ENCODE results near the gene TMEM128.
A peak's percentile ranks its signal among the peaks of the same experiment; 100 is the strongest.
"Not testable (repeated sequence)": the region's sequence is repeated elsewhere in the genome, so short reads cannot be mapped to it uniquely, and the experiment has no call there.

The TMEM128 gene

DNA sequence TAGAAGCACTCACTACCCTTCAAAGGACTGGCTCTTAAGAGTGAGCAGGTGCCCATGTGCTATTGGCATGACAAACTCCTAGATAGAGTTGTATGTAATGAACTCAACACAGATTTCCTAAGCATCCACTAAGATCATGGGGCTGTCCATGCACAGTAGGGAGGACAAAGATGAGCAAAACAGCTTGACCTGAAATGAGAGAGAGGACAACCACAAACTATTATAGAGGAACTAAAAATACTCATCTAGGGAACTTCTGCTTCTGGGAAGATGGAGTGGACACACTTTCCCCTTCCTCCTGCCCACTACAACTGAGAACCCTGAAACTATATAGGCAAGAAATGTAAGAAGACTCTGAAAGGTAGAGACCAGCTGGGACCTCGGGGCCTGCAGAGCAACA, 20.8 kb upstream of the TMEM128 start:
- Histone ChIP-seq H2AFZ (ENCODE audit: low read depth, low read length) (no peak overlapping the region), H3K79me2 (ENCODE audit: low read length) (no peaks in the 10 kb centered on the region), H3K27ac (ENCODE audit: low read length) (0 out of 2 replicates have a peak overlapping the region, but pooled peaks have one; percentile 17), H3K4me2 (ENCODE audit: low read length) (no peak overlapping the region), H3K9ac (ENCODE audit: low read length) (no peak overlapping the region), H3K9me3 (ENCODE audit: insufficient read depth, low read length) (no peaks in the 10 kb centered on the region), H3K4me3 (ENCODE audit: low read length) (no peak overlapping the region), H3K4me1 (ENCODE audit: low read length) (peaks cover 29% of the 10 kb centered on the region), H3K27me3 (ENCODE audit: low read depth, low read length) (no peaks in the 10 kb centered on the region), H4K20me1 (ENCODE audit: insufficient read depth, low read length) (no peaks in the 10 kb centered on the region), H3K36me3 (replicated peaks; ENCODE audit: low read depth, low read length) (peaks cover 59% of the 10 kb centered on the region)
- TF ChIP-seq, protein P1, sequence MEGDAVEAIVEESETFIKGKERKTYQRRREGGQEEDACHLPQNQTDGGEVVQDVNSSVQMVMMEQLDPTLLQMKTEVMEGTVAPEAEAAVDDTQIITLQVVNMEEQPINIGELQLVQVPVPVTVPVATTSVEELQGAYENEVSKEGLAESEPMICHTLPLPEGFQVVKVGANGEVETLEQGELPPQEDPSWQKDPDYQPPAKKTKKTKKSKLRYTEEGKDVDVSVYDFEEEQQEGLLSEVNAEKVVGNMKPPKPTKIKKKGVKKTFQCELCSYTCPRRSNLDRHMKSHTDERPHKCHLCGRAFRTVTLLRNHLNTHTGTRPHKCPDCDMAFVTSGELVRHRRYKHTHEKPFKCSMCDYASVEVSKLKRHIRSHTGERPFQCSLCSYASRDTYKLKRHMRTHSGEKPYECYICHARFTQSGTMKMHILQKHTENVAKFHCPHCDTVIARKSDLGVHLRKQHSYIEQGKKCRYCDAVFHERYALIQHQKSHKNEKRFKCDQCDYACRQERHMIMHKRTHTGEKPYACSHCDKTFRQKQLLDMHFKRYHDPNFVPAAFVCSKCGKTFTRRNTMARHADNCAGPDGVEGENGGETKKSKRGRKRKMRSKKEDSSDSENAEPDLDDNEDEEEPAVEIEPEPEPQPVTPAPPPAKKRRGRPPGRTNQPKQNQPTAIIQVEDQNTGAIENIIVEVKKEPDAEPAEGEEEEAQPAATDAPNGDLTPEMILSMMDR (IDR thresholded peaks at IDR 0.05; ENCODE audit: low read depth, low read length): no peak
- no peak for TF ChIP-seq EZH2phosphoT487 (IDR thresholded peaks at IDR 0.05; ENCODE audit: low read depth)

DNA sequence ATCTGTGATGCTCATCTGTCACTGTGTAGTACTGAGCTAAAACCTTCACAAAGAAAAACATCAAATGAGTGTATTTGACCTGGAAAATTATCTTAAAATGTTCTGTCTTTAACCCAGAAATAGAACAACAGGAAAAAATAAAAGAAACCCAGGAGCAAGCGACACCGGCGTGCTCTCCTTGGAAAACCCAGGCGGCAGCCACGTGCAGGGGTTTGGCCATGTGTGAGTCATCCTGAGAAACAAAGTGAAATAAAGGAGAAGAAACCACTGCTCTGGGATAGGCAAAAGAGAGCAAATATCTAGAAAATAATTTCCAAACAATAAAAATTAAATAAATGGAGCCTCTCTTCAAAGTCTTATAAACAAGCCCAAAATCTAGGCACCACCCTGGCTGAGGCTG, 20.0 kb upstream of the TMEM128 start:
- no peaks in the 10 kb centered on the region for H3K9me3 ChIP-seq (ENCODE audit: insufficient read depth, low read length)
- H3K36me3 ChIP-seq (replicated peaks; ENCODE audit: low read depth, low read length): peaks cover 51% of the 10 kb centered on the region
- H2AFZ ChIP-seq (ENCODE audit: low read depth, low read length): no peak overlapping the region
- peaks cover 29% of the 10 kb centered on the region for H3K4me1 ChIP-seq (ENCODE audit: low read length)
- no peak overlapping the region for H3K4me3 ChIP-seq (ENCODE audit: low read length)
- H3K27me3 ChIP-seq (ENCODE audit: low read depth, low read length): no peaks in the 10 kb centered on the region
- no peak for TF ChIP-seq EZH2phosphoT487 (IDR thresholded peaks at IDR 0.05; ENCODE audit: low read depth)
- TF ChIP-seq, protein P1 (IDR thresholded peaks at IDR 0.05; ENCODE audit: low read depth, low read length): no peak
- peak overlapping the region; percentile 17; the same call in 1 of the 2 replicates for H3K27ac ChIP-seq (ENCODE audit: low read length)
- 0 out of 2 replicates have a peak overlapping the region, but pooled peaks have one; percentile 12 for H3K9ac ChIP-seq (ENCODE audit: low read length)
- H3K79me2 ChIP-seq (ENCODE audit: low read length): no peaks in the 10 kb centered on the region
- no peaks in the 10 kb centered on the region for H4K20me1 ChIP-seq (ENCODE audit: insufficient read depth, low read length)
- peak overlapping the region; percentile 39; the same call in 1 of the 2 replicates for H3K4me2 ChIP-seq (ENCODE audit: low read length)

DNA sequence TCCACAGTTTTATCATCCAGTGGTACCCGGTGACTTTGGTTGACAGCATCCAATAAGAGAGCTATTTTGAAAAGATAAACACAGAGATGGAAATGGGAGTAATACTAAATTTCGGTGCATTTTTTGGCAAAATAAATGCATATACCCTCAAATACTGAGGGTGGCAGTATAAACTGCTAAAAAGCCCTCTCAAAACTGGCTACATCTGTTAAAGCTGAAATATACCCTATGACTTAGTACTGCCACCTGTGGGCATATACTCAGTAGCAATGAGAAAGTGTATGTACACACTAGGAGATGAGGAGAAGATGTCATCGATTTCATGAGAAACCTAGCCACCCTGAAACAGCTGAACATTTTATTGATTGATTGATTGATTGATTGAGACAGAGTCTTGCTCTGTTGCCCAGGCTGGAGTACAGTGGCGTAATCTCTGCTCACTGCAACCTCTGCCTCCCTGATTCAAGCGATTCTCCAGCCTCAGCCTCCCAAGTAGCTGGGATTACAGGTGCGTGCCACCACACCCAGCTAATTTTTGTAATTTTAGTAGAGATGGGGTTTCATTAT, 12.2 kb upstream of the TMEM128 start:
- Histone ChIP-seq H2AFZ (ENCODE audit: low read depth, low read length) (peak overlapping the region; percentile 94), H3K4me2 (ENCODE audit: low read length) (peak overlapping the region; percentile 75), H3K79me2 (ENCODE audit: low read length) (no peaks in the 10 kb centered on the region), H3K27ac (ENCODE audit: low read length) (peak overlapping the region; percentile 7; the same call in 1 of the 2 replicates), H3K9ac (ENCODE audit: low read length) (peak overlapping the region; percentile 46), H3K36me3 (replicated peaks; ENCODE audit: low read depth, low read length) (no peaks in the 10 kb centered on the region), H3K9me3 (ENCODE audit: insufficient read depth, low read length) (no peaks in the 10 kb centered on the region), H3K4me1 (ENCODE audit: low read length) (peaks cover 26% of the 10 kb centered on the region), H4K20me1 (ENCODE audit: insufficient read depth, low read length) (no peaks in the 10 kb centered on the region), H3K4me3 (ENCODE audit: low read length) (peak overlapping the region; percentile 54), H3K27me3 (ENCODE audit: low read depth, low read length) (0 out of 2 replicates have a peak, but pooled peaks cover 4% of the 10 kb centered on the region)
- TF ChIP-seq EZH2phosphoT487 (IDR thresholded peaks at IDR 0.05; ENCODE audit: low read depth): no peak
- TF ChIP-seq, protein P1 (IDR thresholded peaks at IDR 0.05; ENCODE audit: low read depth, low read length): peak; percentile 94

DNA sequence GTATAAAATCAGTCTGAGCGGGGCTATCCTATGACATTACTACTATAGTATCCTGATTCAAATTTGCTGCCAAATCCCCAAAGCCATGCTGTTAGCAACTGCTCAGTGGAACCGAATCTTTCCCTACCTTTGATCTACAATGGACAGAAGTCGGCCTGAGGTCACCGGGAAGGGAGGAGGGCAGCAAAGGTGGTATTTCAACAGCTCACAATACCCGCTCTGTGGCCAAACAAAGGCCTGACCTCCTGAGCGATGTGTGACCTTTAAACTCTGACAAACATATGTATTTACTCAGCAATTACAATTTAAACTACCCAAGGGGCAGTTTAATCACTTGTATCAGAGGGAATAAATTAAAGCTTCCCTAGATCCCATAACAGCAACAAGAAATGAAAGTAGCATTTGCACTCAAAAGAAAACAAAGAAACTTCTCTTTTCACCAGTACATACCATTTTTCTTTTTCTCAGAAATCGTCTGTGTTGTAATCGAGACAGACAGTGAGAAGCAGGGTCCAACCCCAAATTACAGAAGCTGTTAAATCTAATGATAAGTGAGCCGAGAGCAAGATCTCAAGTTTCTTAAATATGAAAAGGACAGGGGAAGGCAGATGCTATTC, 11.6 kb upstream of the TMEM128 start:
- Histone ChIP-seq H4K20me1 (ENCODE audit: insufficient read depth, low read length) (no peaks in the 10 kb centered on the region), H3K4me1 (ENCODE audit: low read length) (peaks cover 27% of the 10 kb centered on the region), H3K79me2 (ENCODE audit: low read length) (no peaks in the 10 kb centered on the region), H3K27ac (ENCODE audit: low read length) (peak overlapping the region; percentile 7; the same call in 1 of the 2 replicates), H3K9me3 (ENCODE audit: insufficient read depth, low read length) (no peaks in the 10 kb centered on the region), H3K4me2 (ENCODE audit: low read length) (peak overlapping the region; percentile 75), H3K27me3 (ENCODE audit: low read depth, low read length) (0 out of 2 replicates have a peak, but pooled peaks cover 4% of the 10 kb centered on the region), H3K4me3 (ENCODE audit: low read length) (peak overlapping the region; percentile 54), H3K36me3 (replicated peaks; ENCODE audit: low read depth, low read length) (no peaks in the 10 kb centered on the region), H3K9ac (ENCODE audit: low read length) (peak overlapping the region; percentile 46), H2AFZ (ENCODE audit: low read depth, low read length) (peak overlapping the region; percentile 94)
- TF ChIP-seq, protein P1 (IDR thresholded peaks at IDR 0.05; ENCODE audit: low read depth, low read length): no peak
- no peak for TF ChIP-seq EZH2phosphoT487 (IDR thresholded peaks at IDR 0.05; ENCODE audit: low read depth)

DNA sequence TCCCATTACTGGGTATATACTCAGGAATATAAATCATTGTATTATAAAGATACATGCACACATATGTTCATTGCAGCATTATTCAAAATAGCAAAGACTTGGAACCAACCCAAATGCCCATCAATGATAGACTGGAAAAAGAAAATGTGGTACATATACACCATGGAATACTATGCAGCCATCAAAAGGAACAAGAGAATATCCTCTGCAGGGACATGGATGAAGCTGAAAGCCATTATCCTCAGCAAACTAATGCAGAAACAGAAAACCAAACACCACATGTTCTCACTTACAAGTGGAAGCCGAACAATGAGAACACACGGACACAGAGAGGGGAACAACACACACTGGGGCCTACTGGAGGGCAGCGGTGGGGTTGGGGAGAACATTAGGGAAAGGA, 9.7 kb upstream of the TMEM128 start:
- H3K4me1 ChIP-seq (ENCODE audit: low read length): peaks cover 32% of the 10 kb centered on the region
- not testable (repeated sequence) for H3K27ac ChIP-seq (ENCODE audit: low read length); H3K4me3 ChIP-seq (ENCODE audit: low read length); H3K36me3 ChIP-seq (replicated peaks; ENCODE audit: low read depth, low read length); H3K4me2 ChIP-seq (ENCODE audit: low read length); H3K27me3 ChIP-seq (ENCODE audit: low read depth, low read length); H3K9ac ChIP-seq (ENCODE audit: low read length); H3K9me3 ChIP-seq (ENCODE audit: insufficient read depth, low read length); H2AFZ ChIP-seq (ENCODE audit: low read depth, low read length); H3K79me2 ChIP-seq (ENCODE audit: low read length); H4K20me1 ChIP-seq (ENCODE audit: insufficient read depth, low read length)

Measured in OCI-LY3 (cell line).